ENCODE results near the gene RPL27A.

RPL27A gene

DNA sequence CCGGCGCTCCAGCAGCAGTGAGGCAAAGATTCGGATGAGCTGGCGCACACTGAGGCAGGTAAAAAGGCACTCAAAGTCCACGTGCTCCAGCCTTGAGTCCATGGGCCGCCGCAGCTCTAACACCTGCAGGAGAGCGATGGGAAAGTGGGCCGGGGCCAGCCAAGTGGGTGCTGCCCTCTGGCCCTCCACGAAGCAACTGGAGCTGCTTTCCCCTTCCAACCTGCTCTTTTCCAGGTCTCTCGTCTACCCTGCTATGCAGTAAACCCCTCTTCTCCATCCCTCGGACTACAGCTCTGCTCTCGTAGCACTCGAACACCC, 20.0 kb downstream of the RPL27A start:
- no peak for DNase-seq

- DNase-seq, result no peak
Measured at GRCh38 chr11:8704136-8704535, 21.5 kb downstream of the RPL27A start.

DNA sequence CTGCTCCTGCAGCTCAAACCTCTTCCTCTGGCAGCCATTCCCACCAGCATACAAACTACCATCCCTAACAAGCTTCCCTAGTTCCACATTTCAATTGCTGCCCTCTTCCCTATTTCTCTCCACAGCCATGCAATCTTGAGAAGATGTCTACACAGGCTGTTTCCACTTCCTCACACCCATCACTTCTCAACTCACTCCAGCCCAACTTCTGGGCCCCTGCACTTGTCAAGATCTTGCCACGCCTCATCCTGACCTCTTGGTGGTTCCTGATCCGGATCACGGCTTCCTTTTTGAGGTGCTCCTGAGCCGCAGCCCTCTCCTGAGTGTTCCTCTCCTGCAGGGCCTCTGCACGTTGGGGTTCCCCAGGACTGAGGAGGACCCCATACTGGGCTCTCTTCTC, 22.6 kb downstream of the RPL27A start:
- no peak for DNase-seq

- DNase-seq, result no peak
Measured at GRCh38 chr11:8706673-8707432, 24.3 kb downstream of the RPL27A start.

DNA sequence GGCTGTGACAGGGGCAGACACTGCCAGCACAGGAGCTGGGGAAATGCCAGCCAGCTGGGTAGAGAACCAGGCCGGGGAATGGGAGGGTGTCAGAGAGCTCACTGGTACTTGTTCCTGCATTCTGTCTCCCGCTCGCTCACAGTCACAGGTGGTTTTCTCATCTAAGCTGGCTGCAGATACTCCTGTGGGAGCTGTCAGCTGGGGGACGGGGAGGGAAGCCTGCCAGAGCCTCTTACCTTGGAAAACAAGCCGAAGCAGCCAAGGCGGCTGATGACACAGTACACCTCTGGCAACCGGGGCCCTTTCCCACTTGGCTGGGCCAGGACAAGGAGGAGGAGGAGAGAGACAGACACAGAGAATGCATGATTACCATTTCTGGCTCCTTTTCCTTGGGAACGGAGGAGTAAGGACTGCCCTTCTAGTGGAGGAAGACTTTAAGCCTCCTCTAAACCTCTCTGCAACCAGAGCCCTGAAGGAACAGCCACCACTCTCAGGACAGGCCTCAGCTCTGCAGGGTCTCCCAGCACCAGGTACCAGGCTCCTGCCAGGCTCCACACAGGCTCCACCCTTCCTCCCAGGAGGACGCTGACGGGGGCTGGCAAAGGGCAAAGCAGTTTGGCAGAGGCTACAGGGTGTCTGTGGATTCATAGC, 25.1 kb downstream of the RPL27A start:
- DNase-seq, result peak; percentile 75

GRCh38 chr11:8709002-8709672, 26.5 kb downstream of the RPL27A start:
- DNase-seq, result no peak

GRCh38 chr11:8709777-8710176, 27.2 kb downstream of the RPL27A start:
- DNase-seq, result no peak

GRCh38 chr11:8711895-8712442, 29.4 kb downstream of the RPL27A start:
- DNase-seq, result no peak

DNA sequence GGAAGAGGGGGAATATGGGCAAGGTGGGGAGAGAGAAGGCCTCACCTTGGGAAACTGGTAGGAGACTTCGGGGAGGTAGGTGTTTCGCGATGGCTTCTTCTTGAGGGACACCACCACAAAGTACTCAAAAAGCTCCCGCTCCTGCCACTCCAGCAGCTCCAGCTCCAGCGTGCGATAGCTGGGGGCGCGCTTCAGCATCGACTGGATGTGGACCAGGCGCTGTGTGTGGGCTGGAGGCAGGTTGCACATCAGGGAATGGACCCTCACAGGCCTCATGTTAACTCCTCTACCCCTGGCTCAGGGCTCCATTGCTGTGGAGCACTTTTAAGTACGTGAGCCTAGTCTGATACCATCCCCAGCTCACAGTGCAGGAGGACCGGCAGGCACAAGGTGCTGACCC, 29.9 kb downstream of the RPL27A start:
- no peak for DNase-seq

- DNase-seq, result no peak
Measured at GRCh38 chr11:8713760-8714454, 31.3 kb downstream of the RPL27A start.

DNA sequence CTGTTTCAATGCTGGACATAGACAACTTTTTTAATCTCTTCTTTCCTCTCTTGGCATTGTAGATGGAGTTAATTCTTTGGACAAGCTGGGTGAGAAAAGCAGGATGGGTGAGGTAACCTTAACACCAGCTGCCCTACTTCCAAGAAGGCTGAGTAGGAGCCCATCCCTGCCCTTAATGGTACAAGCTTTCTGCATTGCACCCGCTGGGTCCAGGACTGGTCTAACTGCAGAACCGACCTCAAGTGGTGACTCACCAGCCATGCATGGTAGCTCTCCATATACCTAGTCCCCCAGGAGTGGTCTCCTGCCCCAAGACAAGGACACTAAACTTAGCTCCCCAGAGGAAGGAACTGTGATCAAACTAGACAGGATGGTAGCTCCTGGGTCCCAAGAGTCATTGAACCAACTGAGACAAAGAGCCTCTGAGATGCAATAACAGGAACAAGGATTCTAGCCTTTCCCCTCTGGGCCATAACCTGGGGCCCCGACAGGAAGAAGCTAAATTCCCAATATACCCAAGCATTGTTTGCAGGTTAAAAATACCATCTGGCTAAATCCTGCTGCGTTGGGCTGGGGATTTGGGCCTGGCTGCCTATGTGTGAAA, 32.1 kb downstream of the RPL27A start:
- no peak for DNase-seq

DNA sequence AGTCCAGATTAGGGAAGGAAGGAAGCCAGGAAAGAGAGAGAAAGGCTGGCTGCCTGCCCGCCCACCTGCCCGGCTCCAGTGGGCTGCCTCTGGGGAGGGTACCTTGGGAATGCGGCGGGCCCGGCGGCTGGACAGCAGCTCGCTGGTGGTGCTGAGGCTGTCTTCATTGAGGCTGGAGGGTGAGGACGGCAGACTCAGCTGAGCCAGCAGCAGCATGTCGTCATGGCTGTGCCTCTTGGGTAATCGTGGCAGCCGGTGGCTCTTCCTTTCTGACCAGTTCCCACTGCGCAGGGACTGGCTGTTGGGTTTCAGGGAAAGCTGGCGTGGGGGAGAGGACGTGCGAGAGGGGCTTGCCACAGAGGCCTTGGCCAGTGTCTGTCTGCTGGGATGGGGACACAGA, 32.9 kb downstream of the RPL27A start:
- no peak for DNase-seq

DNA sequence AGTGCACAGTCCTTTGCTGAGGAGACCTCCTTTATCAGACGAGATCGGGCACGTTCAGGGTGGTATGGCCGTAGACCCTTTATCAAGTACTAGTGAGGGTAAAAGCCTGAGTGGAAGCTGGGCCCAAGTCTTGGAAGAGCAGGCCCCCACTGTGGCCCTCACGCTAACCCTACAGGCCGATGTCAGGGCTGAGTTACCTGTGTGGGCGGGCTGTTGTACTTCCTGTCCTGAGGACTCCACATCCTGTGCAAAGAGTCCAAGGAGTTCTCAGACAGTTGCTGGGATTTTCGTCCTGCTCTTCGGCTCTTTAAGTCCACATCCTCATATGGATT, 34.9 kb downstream of the RPL27A start:
- DNase-seq, result no peak

DNA sequence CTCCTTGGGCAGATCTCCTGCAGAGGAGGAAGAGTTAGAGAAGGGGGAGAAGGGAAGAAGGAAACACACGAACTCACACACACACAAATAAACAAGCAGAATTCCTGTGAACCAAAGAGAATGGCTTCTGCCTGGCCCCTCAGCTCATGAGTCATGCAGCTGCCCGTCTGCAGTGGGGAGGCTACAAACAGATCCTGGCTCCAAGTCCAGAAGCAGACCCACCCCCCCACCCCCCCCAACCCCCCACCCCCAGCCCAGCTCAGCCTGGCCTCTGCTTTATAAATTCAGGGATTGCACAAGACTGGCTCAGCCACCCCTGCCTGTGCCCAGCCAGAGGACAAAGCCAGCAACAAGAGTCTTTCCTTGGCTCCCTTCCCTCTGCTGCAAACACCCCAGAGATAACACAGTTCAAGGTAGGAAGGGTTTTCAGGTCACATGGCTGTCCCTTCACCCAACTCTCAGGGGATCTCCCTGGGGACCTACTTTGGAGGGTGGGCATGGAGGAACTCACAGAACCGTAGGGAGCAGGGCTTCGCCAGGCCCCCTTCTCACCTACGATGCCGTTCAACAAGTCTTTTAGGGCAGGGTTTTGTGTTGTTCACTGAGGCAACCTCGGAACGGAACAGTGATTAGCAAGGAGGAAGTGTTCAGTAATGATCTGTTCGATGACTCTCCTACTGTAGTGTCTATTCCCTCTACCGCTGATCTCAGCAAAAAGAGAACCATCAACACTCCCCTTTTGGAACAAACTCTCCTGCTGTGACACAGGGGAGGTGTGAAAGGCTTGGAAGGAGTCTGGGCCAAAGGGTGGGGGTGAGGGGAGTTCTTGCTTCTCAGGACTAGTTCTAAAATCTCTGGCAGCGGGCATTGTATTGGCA, 35.5 kb downstream of the RPL27A start:
- peak; percentile 43 for DNase-seq

DNA sequence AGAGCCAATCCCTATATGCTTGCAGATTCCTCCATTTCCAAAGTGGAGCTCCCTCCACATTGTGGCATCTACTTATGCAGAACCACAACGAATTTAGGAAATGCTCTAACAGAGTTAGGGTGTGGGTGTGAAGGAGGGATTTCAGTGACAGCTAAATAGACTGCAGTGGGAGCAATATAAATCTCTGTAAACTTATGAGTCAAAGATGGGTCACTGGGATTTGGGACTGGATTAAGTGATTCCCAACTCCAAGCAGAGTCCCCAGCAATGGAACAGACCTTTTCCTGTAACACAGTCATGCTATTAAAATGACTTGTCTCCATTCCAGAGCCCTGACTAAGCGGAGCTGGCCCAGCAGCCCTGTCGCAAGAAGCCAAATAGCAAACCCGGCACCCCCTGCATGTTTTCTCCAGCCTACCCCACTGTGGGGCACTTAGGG, 36.6 kb downstream of the RPL27A start:
- no peak for DNase-seq

GRCh38 chr11:8719721-8720120, 37.1 kb downstream of the RPL27A start:
- DNase-seq, result no peak

DNA sequence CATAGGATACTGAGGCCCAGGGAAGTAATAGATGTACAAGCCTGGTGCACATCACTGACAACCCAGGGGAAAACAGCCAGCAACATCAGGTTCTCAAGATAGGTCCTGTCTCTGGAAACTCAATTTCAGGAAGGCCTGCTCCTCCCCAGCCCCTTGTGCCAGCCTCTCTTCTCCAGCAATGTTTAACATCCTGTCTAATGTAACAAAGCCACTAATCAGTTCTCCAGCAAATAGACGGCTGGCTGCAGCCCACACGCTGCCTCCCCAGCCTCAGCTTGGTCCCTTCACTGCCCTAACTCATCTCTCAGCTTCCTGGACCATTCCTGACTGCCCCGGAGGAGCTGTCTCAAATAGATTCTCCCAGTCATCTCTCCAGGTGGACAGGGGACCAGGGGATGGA, 37.8 kb downstream of the RPL27A start:
- no peak for DNase-seq

DNA sequence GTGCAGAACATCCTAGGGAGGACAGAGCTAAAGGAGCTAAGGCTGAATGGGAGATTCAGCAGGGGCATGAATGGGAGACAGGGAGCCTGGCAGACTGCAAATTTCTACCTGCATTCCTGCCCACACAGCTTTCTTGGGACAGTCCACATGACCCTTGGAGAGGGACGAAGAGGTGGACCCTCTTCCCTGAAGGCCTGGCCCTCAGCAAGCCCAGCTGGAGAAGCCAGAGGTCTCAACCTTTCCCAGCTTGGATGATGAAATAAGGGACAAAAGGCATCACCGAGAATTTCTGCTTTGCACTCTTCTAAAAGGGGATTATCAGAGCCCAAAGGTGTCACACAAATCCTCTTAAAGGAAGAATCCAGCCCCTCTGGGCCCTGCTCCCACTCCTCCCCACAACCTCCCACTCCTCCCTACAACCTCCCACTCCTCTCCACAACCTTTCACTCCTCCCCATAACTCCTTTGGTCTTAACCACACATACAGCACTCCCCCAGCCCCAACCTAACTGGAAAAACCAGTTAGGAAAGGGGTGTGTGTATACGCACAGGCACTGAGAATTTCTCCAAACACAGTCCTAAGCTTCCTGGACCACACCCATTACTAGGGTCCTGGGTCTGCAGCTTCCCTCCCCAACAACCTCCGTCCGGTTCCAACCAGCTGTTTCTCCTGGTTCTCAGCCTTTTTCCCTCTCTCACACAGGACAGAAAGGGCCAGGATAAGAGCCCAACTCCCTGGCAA, 38.4 kb downstream of the RPL27A start:
- no peak for DNase-seq

GRCh38 chr11:8721609-8722500, 39.3 kb downstream of the RPL27A start:
- DNase-seq, result no peak

GRCh38 chr11:8722809-8723208, 40.2 kb downstream of the RPL27A start:
- no peak for DNase-seq
